Breast epithelium (tissue), 4 donors: ENCODE data around the gene LRCOL1. TPM values are rescaled to one million over a fixed set of nuclear protein-coding genes. Genes with fewer than 3 reads are reported as not detected.

ENCODE experiments used
- DNase-seq, 2 donors: peaks; one replicate each; pipeline ENCODE4 v3.0.0-alpha.2; 2019; ENCODE audit warnings: low spot score in 2 of 2
- H3K27ac ChIP-seq, 2 donors: fragments of 200-600 bp; sonication (generic) in 1 of 2; one replicate each; pipeline ENCODE4 v1.5.1; 2016 to 2019; ENCODE audit warnings: mild to moderate bottlenecking in 1 of 2
- H3K27me3 ChIP-seq, 2 donors: fragments of 200-600 bp; sonication (generic) in 1 of 2; one replicate each; pipeline versions ENCODE4 v1.5.1 to v1.6.0; 2017 to 2019; ENCODE audit warnings: control low read depth in 1 of 2, mild to moderate bottlenecking in 1 of 2
- H3K36me3 ChIP-seq: fragments of 200-600 bp; one replicate; pipeline ENCODE4 v1.5.1; 2019
- H3K4me1 ChIP-seq, 2 donors: fragments of 200-600 bp; sonication (generic); one replicate each; pipeline ENCODE4 v1.5.1; 2016 to 2019; ENCODE audit warnings: control low read depth in 1 of 2
- H3K4me3 ChIP-seq, 3 donors: fragments of 200-600 bp; sonication (generic); 1 replicate in 2 of 3; 2 replicates in 1 of 3; pipeline ENCODE4 v1.5.1; 2016 to 2019; ENCODE audit warnings: mild to moderate bottlenecking in 3 of 3, moderate library complexity in 2 of 3
- H3K9me3 ChIP-seq, 2 donors: fragments of 200-600 bp; sonication (generic) in 1 of 2; one replicate each; pipeline ENCODE4 v1.5.1; 2016 to 2019; ENCODE audit warnings: control low read depth in 1 of 2
- CTCF ChIP-seq, 3 donors: fragments of 450-650 bp; IDR thresholded peaks; one replicate each; pipeline ENCODE4 v1.5.1; 2016 to 2017; ENCODE audit warnings: antibody characterized with exemption in 3 of 3, mild to moderate bottlenecking in 3 of 3, moderate library complexity in 3 of 3
- POLR2A ChIP-seq: fragments of 450-650 bp; IDR thresholded peaks from one replicate; pipeline ENCODE4 v1.6.1; 2016; ENCODE audit warnings: antibody characterized with exemption, mild to moderate bottlenecking, moderate library complexity
- POLR2AphosphoS5 ChIP-seq, 3 donors: sonication (generic); formaldehyde crosslinking; IDR thresholded peaks; one replicate each; pipeline ENCODE4 v1.6.1; 2017; ENCODE audit warnings: antibody characterized with exemption in 3 of 3
- intact Hi-C: fragments of 100-400 bp; cut with DNase I; formaldehyde crosslinking; loops from one replicate; pipeline ENCODE4 v1.15.1; 2023; ENCODE audit warnings: low total_unique reads
- total RNA-seq, 3 donors: library from RNA; depleted of rRNA; stranded (reverse); fragments of >200 nt; gene quantifications; one replicate each; pipeline ENCODE4 v1.1.0, GENCODE V29; 2016

Gene LRCOL1
- total RNA-seq, 3 donors from 2014 or later, result 0.59 TPM; not detected in 2

GRCh38 chr12:132641811-132642650 lies 31.6 kb upstream of the LRCOL1 start:
- no peak for TF ChIP-seq POLR2AphosphoS5 (IDR thresholded peaks at IDR 0.05)
- TF ChIP-seq POLR2A, result no peak
- TF ChIP-seq CTCF (IDR thresholded peaks at IDR 0.05), result no peak
- Histone ChIP-seq H3K27ac (no peak overlapping the region), H3K9me3 (no peaks in the 10 kb centered on the region), H3K36me3 (peaks cover 23% of the 10 kb centered on the region), H3K4me1 (no peaks in the 10 kb centered on the region), H3K27me3 (no peaks in the 10 kb centered on the region), H3K4me3 (no peak overlapping the region)
- DNase-seq, result no peak
- intact Hi-C loops, result loop anchor here (5.0 kb wide), 1 partner anchor 570 kb away; no protein-coding TSS in a partner anchor

- Histone ChIP-seq H3K4me1 (no peaks in the 10 kb centered on the region), H3K9me3 (no peaks in the 10 kb centered on the region), H3K4me3 (no peak overlapping the region), H3K27ac (no peak overlapping the region), H3K36me3 (peaks cover 23% of the 10 kb centered on the region), H3K27me3 (no peaks in the 10 kb centered on the region)
- no peak for TF ChIP-seq POLR2AphosphoS5 (IDR thresholded peaks at IDR 0.05)
- no peak for DNase-seq
- intact Hi-C loops, result loop anchor here (5.0 kb wide), 1 partner anchor 569 kb away; no protein-coding TSS in a partner anchor
These were observed 30.6 kb upstream of the LRCOL1 start for GRCh38 chr12:132640936-132641335.

GRCh38 chr12:132639956-132640520 lies 29.7 kb upstream of the LRCOL1 start:
- Histone ChIP-seq H3K9me3 (no peaks in the 10 kb centered on the region), H3K36me3 (peaks cover 23% of the 10 kb centered on the region), H3K4me1 (no peaks in the 10 kb centered on the region), H3K4me3 (no peak overlapping the region), H3K27me3 (no peaks in the 10 kb centered on the region), H3K27ac (no peak overlapping the region)
- intact Hi-C loops, result loop anchor here (5.0 kb wide), 1 partner anchor 568 kb away; no protein-coding TSS in a partner anchor
- no peak for TF ChIP-seq CTCF (IDR thresholded peaks at IDR 0.05)
- TF ChIP-seq POLR2A, result no peak
- no peak for TF ChIP-seq POLR2AphosphoS5 (IDR thresholded peaks at IDR 0.05)
- DNase-seq, result no peak

- TF ChIP-seq CTCF (IDR thresholded peaks at IDR 0.05) (peak in 2 of 3 donors; percentile 26 to 37), POLR2AphosphoS5 (IDR thresholded peaks at IDR 0.05) (no peak), POLR2A (no peak)
- no peaks in the 10 kb centered on the region for H3K9me3 ChIP-seq
- no peak for DNase-seq
- H3K4me1 ChIP-seq, result no peaks in the 10 kb centered on the region
- intact Hi-C loops, result no loop called here
- peaks cover 23% of the 10 kb centered on the region for H3K36me3 ChIP-seq
- peak overlapping the region in 1 of 2 donors; percentile 12 for H3K27ac ChIP-seq
- H3K4me3 ChIP-seq, result no peak overlapping the region
- no peaks in the 10 kb centered on the region for H3K27me3 ChIP-seq
These were observed 28.4 kb upstream of the LRCOL1 start for GRCh38 chr12:132638541-132639408.

- H3K27ac ChIP-seq, result no peak overlapping the region
- no peak overlapping the region for H3K4me3 ChIP-seq
- no peaks in the 10 kb centered on the region for H3K9me3 ChIP-seq
- no peak for DNase-seq
- no peak for TF ChIP-seq POLR2AphosphoS5 (IDR thresholded peaks at IDR 0.05)
- no peak for TF ChIP-seq CTCF (IDR thresholded peaks at IDR 0.05)
- TF ChIP-seq POLR2A, result no peak
- H3K36me3 ChIP-seq, result peaks cover 17% of the 10 kb centered on the region
- H3K4me1 ChIP-seq, result no peaks in the 10 kb centered on the region
- intact Hi-C loops, result no loop called here
- no peaks in the 10 kb centered on the region for H3K27me3 ChIP-seq
These were observed 27.4 kb upstream of the LRCOL1 start for GRCh38 chr12:132637811-132638210.
